Measurements from ENCODE around the gene FUBP3. TPM values are rescaled to one million over a fixed set of nuclear protein-coding genes. Genes with fewer than 3 reads are reported as not detected.
"Not testable (repeated sequence)": the region's sequence is repeated elsewhere in the genome, so short reads cannot be mapped to it uniquely, and the experiment has no call there.

FUBP3 gene
- total RNA-seq, 1 experiment from 2014 or later, result 99.5 TPM

- Histone ChIP-seq H3K36me3 (no peaks in the 10 kb centered on the region), H3K9me3 (replicated peaks) (no peaks in the 10 kb centered on the region; the same call in 1 of the 2 replicates), H3K4me3 (no peak overlapping the region), H3K4me1 (peaks cover 8% of the 10 kb centered on the region; the same call in 1 of the 2 replicates), H3K27me3 (peaks cover 19% of the 10 kb centered on the region; the same call in 1 of the 2 replicates), H3K27ac (no peak overlapping the region)
- DNase-seq, result no peak
Measured at GRCh38 chr9:130543859-130544258, 35.5 kb upstream of the FUBP3 start.

- Histone ChIP-seq H3K27me3 (peaks cover 19% of the 10 kb centered on the region; the same call in 1 of the 2 replicates), H3K36me3 (no peaks in the 10 kb centered on the region), H3K4me1 (peaks cover 7% of the 10 kb centered on the region; the same call in 1 of the 2 replicates), H3K4me3 (no peak overlapping the region), H3K9me3 (replicated peaks) (peaks cover 3% of the 10 kb centered on the region), H3K27ac (no peak overlapping the region)
- no peak for DNase-seq
Measured at GRCh38 chr9:130544364-130544763, 35.0 kb upstream of the FUBP3 start.

- H3K9me3 ChIP-seq (replicated peaks), result peaks cover 7% of the 10 kb centered on the region
- no peaks in the 10 kb centered on the region for H3K36me3 ChIP-seq
- H3K27me3 ChIP-seq, result peaks cover 14% of the 10 kb centered on the region; the same call in 1 of the 2 replicates
- no peak overlapping the region for H3K4me3 ChIP-seq
- no peak overlapping the region for H3K27ac ChIP-seq
- no peak for DNase-seq
- H3K4me1 ChIP-seq, result peaks cover 7% of the 10 kb centered on the region; the same call in 1 of the 2 replicates
Measured at GRCh38 chr9:130548103-130548502, 31.3 kb upstream of the FUBP3 start.

GRCh38 chr9:130549093-130549735 is 30.2 kb upstream of the FUBP3 start:
- peaks cover 7% of the 10 kb centered on the region for H3K9me3 ChIP-seq (replicated peaks)
- no peak overlapping the region for H3K27ac ChIP-seq

GRCh38 chr9:130554606-130555005 is 24.8 kb upstream of the FUBP3 start:
- Histone ChIP-seq H3K4me1 (peaks cover 10% of the 10 kb centered on the region; the same call in 1 of the 2 replicates), H3K27me3 (peaks cover 4% of the 10 kb centered on the region; the same call in 1 of the 2 replicates), H3K36me3 (no peaks in the 10 kb centered on the region), H3K9me3 (replicated peaks) (peaks cover under 1% of the 10 kb centered on the region), H3K4me3 (no peak overlapping the region), H3K27ac (no peak overlapping the region)
- no peak for DNase-seq

More at GRCh38 chr9:130549093-130549735, 30.2 kb upstream of the FUBP3 start:
- H3K4me1 ChIP-seq, result no peaks in the 10 kb centered on the region
- no peak overlapping the region for H3K4me3 ChIP-seq
- DNase-seq, result peak in 1 of 2 experiments; percentile 37
- H3K36me3 ChIP-seq, result no peaks in the 10 kb centered on the region
- H3K27me3 ChIP-seq, result peaks cover 14% of the 10 kb centered on the region; the same call in 1 of the 2 replicates

GRCh38 chr9:130555061-130555460 is 24.3 kb upstream of the FUBP3 start:
- peaks cover 10% of the 10 kb centered on the region; the same call in 1 of the 2 replicates for H3K4me1 ChIP-seq
- no peaks in the 10 kb centered on the region for H3K9me3 ChIP-seq (replicated peaks)
- H3K27me3 ChIP-seq, result peaks cover 4% of the 10 kb centered on the region; the same call in 1 of the 2 replicates
- H3K27ac ChIP-seq, result no peak overlapping the region
- DNase-seq, result no peak
- H3K36me3 ChIP-seq, result no peaks in the 10 kb centered on the region
- H3K4me3 ChIP-seq, result no peak overlapping the region

GRCh38 chr9:130555968-130556367 is 23.4 kb upstream of the FUBP3 start:
- DNase-seq, result no peak
- Histone ChIP-seq H3K4me3 (no peak overlapping the region), H3K4me1 (peaks cover 18% of the 10 kb centered on the region; the same call in 1 of the 2 replicates), H3K27me3 (peaks cover 4% of the 10 kb centered on the region; the same call in 1 of the 2 replicates), H3K27ac (no peak overlapping the region), H3K36me3 (no peaks in the 10 kb centered on the region), H3K9me3 (replicated peaks) (no peaks in the 10 kb centered on the region)

GRCh38 chr9:130556396-130557076 is 22.8 kb upstream of the FUBP3 start:
- H3K27me3 ChIP-seq, result peaks cover 4% of the 10 kb centered on the region; the same call in 1 of the 2 replicates
- no peak overlapping the region for H3K27ac ChIP-seq
- H3K36me3 ChIP-seq, result no peaks in the 10 kb centered on the region
- H3K4me3 ChIP-seq, result no peak overlapping the region
- peaks cover 19% of the 10 kb centered on the region; the same call in 1 of the 2 replicates for H3K4me1 ChIP-seq
- no peaks in the 10 kb centered on the region for H3K9me3 ChIP-seq (replicated peaks)
- no peak for DNase-seq

GRCh38 chr9:130557077-130557468 is 22.3 kb upstream of the FUBP3 start:
- Histone ChIP-seq H3K4me3 (no peak overlapping the region), H3K9me3 (replicated peaks) (no peaks in the 10 kb centered on the region), H3K36me3 (no peaks in the 10 kb centered on the region), H3K4me1 (peaks cover 19% of the 10 kb centered on the region; the same call in 1 of the 2 replicates), H3K27me3 (peaks cover 4% of the 10 kb centered on the region; the same call in 1 of the 2 replicates), H3K27ac (no peak overlapping the region)
- DNase-seq, result no peak

GRCh38 chr9:130561056-130561455 is 18.3 kb upstream of the FUBP3 start:
- H3K4me1 ChIP-seq, result peaks cover 16% of the 10 kb centered on the region; the same call in 1 of the 2 replicates
- DNase-seq, result peak in 1 of 2 experiments; percentile 42

GRCh38 chr9:130562525-130562924 is 16.9 kb upstream of the FUBP3 start:
- not testable (repeated sequence) for H3K4me1 ChIP-seq; H3K9me3 ChIP-seq (replicated peaks); H3K4me3 ChIP-seq; H3K36me3 ChIP-seq; DNase-seq; H3K27ac ChIP-seq; H3K27me3 ChIP-seq

More at GRCh38 chr9:130561056-130561455, 18.3 kb upstream of the FUBP3 start:
- Histone ChIP-seq H3K4me3 (no peak overlapping the region), H3K36me3 (no peaks in the 10 kb centered on the region), H3K27me3 (peaks cover under 1% of the 10 kb centered on the region; the same call in 1 of the 2 replicates), H3K27ac (no peak overlapping the region), H3K9me3 (replicated peaks) (peaks cover 3% of the 10 kb centered on the region; the same call in 1 of the 2 replicates)

- Histone ChIP-seq H3K27ac (no peak overlapping the region), H3K4me3 (no peak overlapping the region), H3K36me3 (no peaks in the 10 kb centered on the region), H3K27me3 (no peaks in the 10 kb centered on the region; the same call in 1 of the 2 replicates), H3K9me3 (replicated peaks) (peaks cover 3% of the 10 kb centered on the region; the same call in 1 of the 2 replicates), H3K4me1 (peaks cover 10% of the 10 kb centered on the region; the same call in 1 of the 2 replicates)
- DNase-seq, result no peak
Measured at GRCh38 chr9:130563797-130564196, 15.6 kb upstream of the FUBP3 start.

- H3K4me1 ChIP-seq, result peaks cover 11% of the 10 kb centered on the region
- H3K4me3 ChIP-seq, result no peak overlapping the region
- H3K36me3 ChIP-seq, result no peaks in the 10 kb centered on the region
- H3K9me3 ChIP-seq (replicated peaks), result peaks cover 3% of the 10 kb centered on the region; the same call in 1 of the 2 replicates
- H3K27me3 ChIP-seq, result no peaks in the 10 kb centered on the region; the same call in 1 of the 2 replicates
- no peak for DNase-seq
- H3K27ac ChIP-seq, result no peak overlapping the region
Measured at GRCh38 chr9:130565792-130566191, 13.6 kb upstream of the FUBP3 start.

GRCh38 chr9:130570208-130570607 is 9.2 kb upstream of the FUBP3 start:
- no peak overlapping the region for H3K4me3 ChIP-seq
- no peaks in the 10 kb centered on the region for H3K36me3 ChIP-seq
- peaks cover 4% of the 10 kb centered on the region; the same call in 1 of the 2 replicates for H3K9me3 ChIP-seq (replicated peaks)
- peak; percentile 60 to 69 for DNase-seq
- H3K27me3 ChIP-seq, result no peaks in the 10 kb centered on the region
- H3K4me1 ChIP-seq, result peaks cover 10% of the 10 kb centered on the region
- no peak overlapping the region for H3K27ac ChIP-seq

- Histone ChIP-seq H3K4me3 (no peak overlapping the region), H3K36me3 (no peaks in the 10 kb centered on the region; the same call in 1 of the 2 replicates), H3K27ac (no peak overlapping the region), H3K4me1 (peaks cover 5% of the 10 kb centered on the region), H3K27me3 (no peaks in the 10 kb centered on the region), H3K9me3 (replicated peaks) (0 out of 2 replicates have a peak, but pooled peaks cover 3% of the 10 kb centered on the region)
- DNase-seq, result no peak
Measured at GRCh38 chr9:130575514-130575913, 3.9 kb upstream of the FUBP3 start.
